ENCODE results near the gene GLDC.

The GLDC gene

GRCh38 chr9:6562871-6563430 is 82.6 kb downstream of the GLDC start:
- H3K27ac ChIP-seq: no peak overlapping the region

GRCh38 chr9:6562201-6562600 is 83.3 kb downstream of the GLDC start:
- no peak overlapping the region for H3K4me3 ChIP-seq
- H3K27ac ChIP-seq: no peak overlapping the region
- TF ChIP-seq FOXP2 (optimal IDR thresholded peaks at IDR 0.05; ENCODE audit: control extremely low read depth, extremely low read length, insufficient read depth) (no peak), EZH2 (IDR thresholded peaks at IDR 0.05) (no peak), POLR2AphosphoS5 (IDR thresholded peaks at IDR 0.05; ENCODE audit: borderline replicate concordance, low read depth, low read length) (no peak)
- no peak overlapping the region for H3K9ac ChIP-seq (ENCODE audit: insufficient read length)
- DNase-seq (ENCODE audit: low read depth, low spot score): no peak
- H3K9me3 ChIP-seq (ENCODE audit: low read depth, low read length): no peaks in the 10 kb centered on the region
- H3K36me3 ChIP-seq (ENCODE audit: insufficient read depth, low read length): no peaks in the 10 kb centered on the region

More at GRCh38 chr9:6562871-6563430, 82.6 kb downstream of the GLDC start:
- H3K4me3 ChIP-seq: no peak overlapping the region
- no peak overlapping the region for H3K9ac ChIP-seq (ENCODE audit: insufficient read length)
- H3K36me3 ChIP-seq (ENCODE audit: insufficient read depth, low read length): no peaks in the 10 kb centered on the region
- no peak for DNase-seq (ENCODE audit: low read depth, low spot score)
- no peaks in the 10 kb centered on the region for H3K9me3 ChIP-seq (ENCODE audit: low read depth, low read length)
- TF ChIP-seq POLR2AphosphoS5 (IDR thresholded peaks at IDR 0.05; ENCODE audit: borderline replicate concordance, low read depth, low read length): no peak
- TF ChIP-seq FOXP2 (optimal IDR thresholded peaks at IDR 0.05; ENCODE audit: control extremely low read depth, extremely low read length, insufficient read depth): no peak
- no peak for TF ChIP-seq EZH2 (IDR thresholded peaks at IDR 0.05)

GRCh38 chr9:6557883-6558616 is 87.5 kb downstream of the GLDC start:
- Histone ChIP-seq H3K9me3 (ENCODE audit: low read depth, low read length) (no peaks in the 10 kb centered on the region), H3K36me3 (ENCODE audit: insufficient read depth, low read length) (no peaks in the 10 kb centered on the region), H3K27ac (no peak overlapping the region), H3K4me3 (no peak overlapping the region), H3K9ac (ENCODE audit: insufficient read length) (no peak overlapping the region)
- no peak for DNase-seq (ENCODE audit: low read depth, low spot score)
- TF ChIP-seq FOXP2 (optimal IDR thresholded peaks at IDR 0.05; ENCODE audit: control extremely low read depth, extremely low read length, insufficient read depth): no peak
- no peak for TF ChIP-seq EZH2 (IDR thresholded peaks at IDR 0.05)
- TF ChIP-seq POLR2AphosphoS5 (IDR thresholded peaks at IDR 0.05; ENCODE audit: borderline replicate concordance, low read depth, low read length): no peak

- Histone ChIP-seq H3K27ac (no peak overlapping the region), H3K9me3 (ENCODE audit: low read depth, low read length) (no peaks in the 10 kb centered on the region), H3K4me3 (no peak overlapping the region), H3K36me3 (ENCODE audit: insufficient read depth, low read length) (no peaks in the 10 kb centered on the region), H3K9ac (ENCODE audit: insufficient read length) (no peak overlapping the region)
- no peak for DNase-seq (ENCODE audit: low read depth, low spot score)
- no peak for TF ChIP-seq POLR2AphosphoS5 (IDR thresholded peaks at IDR 0.05; ENCODE audit: borderline replicate concordance, low read depth, low read length)
- no peak for TF ChIP-seq EZH2 (IDR thresholded peaks at IDR 0.05)
- no peak for TF ChIP-seq FOXP2 (optimal IDR thresholded peaks at IDR 0.05; ENCODE audit: control extremely low read depth, extremely low read length, insufficient read depth)
Observed at GRCh38 chr9:6553866-6554265, 91.7 kb downstream of the GLDC start.

- no peak overlapping the region for H3K9ac ChIP-seq (ENCODE audit: insufficient read length)
Observed at GRCh38 chr9:6552498-6553121, 92.9 kb downstream of the GLDC start.

GRCh38 chr9:6552033-6552432 is 93.5 kb downstream of the GLDC start:
- Histone ChIP-seq H3K4me3 (no peak overlapping the region), H3K9ac (ENCODE audit: insufficient read length) (no peak overlapping the region), H3K27ac (no peak overlapping the region), H3K9me3 (ENCODE audit: low read depth, low read length) (no peaks in the 10 kb centered on the region), H3K36me3 (ENCODE audit: insufficient read depth, low read length) (no peaks in the 10 kb centered on the region)
- no peak for DNase-seq (ENCODE audit: low read depth, low spot score)
- TF ChIP-seq FOXP2 (optimal IDR thresholded peaks at IDR 0.05; ENCODE audit: control extremely low read depth, extremely low read length, insufficient read depth) (no peak), POLR2AphosphoS5 (IDR thresholded peaks at IDR 0.05; ENCODE audit: borderline replicate concordance, low read depth, low read length) (no peak), EZH2 (IDR thresholded peaks at IDR 0.05) (no peak)

More at GRCh38 chr9:6552498-6553121, 92.9 kb downstream of the GLDC start:
- no peak for DNase-seq (ENCODE audit: low read depth, low spot score)
- Histone ChIP-seq H3K27ac (no peak overlapping the region), H3K4me3 (no peak overlapping the region), H3K9me3 (ENCODE audit: low read depth, low read length) (no peaks in the 10 kb centered on the region), H3K36me3 (ENCODE audit: insufficient read depth, low read length) (no peaks in the 10 kb centered on the region)
- TF ChIP-seq FOXP2 (optimal IDR thresholded peaks at IDR 0.05; ENCODE audit: control extremely low read depth, extremely low read length, insufficient read depth) (no peak), POLR2AphosphoS5 (IDR thresholded peaks at IDR 0.05; ENCODE audit: borderline replicate concordance, low read depth, low read length) (no peak), EZH2 (IDR thresholded peaks at IDR 0.05) (no peak)

- Histone ChIP-seq H3K27ac (no peak overlapping the region), H3K36me3 (ENCODE audit: insufficient read depth, low read length) (no peaks in the 10 kb centered on the region), H3K9me3 (ENCODE audit: low read depth, low read length) (no peaks in the 10 kb centered on the region), H3K4me3 (no peak overlapping the region), H3K9ac (ENCODE audit: insufficient read length) (no peak overlapping the region)
- no peak for TF ChIP-seq POLR2AphosphoS5 (IDR thresholded peaks at IDR 0.05; ENCODE audit: borderline replicate concordance, low read depth, low read length)
- TF ChIP-seq FOXP2 (optimal IDR thresholded peaks at IDR 0.05; ENCODE audit: control extremely low read depth, extremely low read length, insufficient read depth): no peak
- TF ChIP-seq EZH2 (IDR thresholded peaks at IDR 0.05): no peak
- DNase-seq (ENCODE audit: low read depth, low spot score): no peak
Observed at GRCh38 chr9:6551136-6551535, 94.4 kb downstream of the GLDC start.

- Histone ChIP-seq H3K27ac (no peak overlapping the region), H3K9me3 (ENCODE audit: low read depth, low read length) (no peaks in the 10 kb centered on the region), H3K36me3 (ENCODE audit: insufficient read depth, low read length) (no peaks in the 10 kb centered on the region), H3K4me3 (no peak overlapping the region), H3K9ac (ENCODE audit: insufficient read length) (no peak overlapping the region)
- TF ChIP-seq EZH2 (IDR thresholded peaks at IDR 0.05): no peak
- TF ChIP-seq POLR2AphosphoS5 (IDR thresholded peaks at IDR 0.05; ENCODE audit: borderline replicate concordance, low read depth, low read length): no peak
- no peak for TF ChIP-seq FOXP2 (optimal IDR thresholded peaks at IDR 0.05; ENCODE audit: control extremely low read depth, extremely low read length, insufficient read depth)
- no peak for DNase-seq (ENCODE audit: low read depth, low spot score)
Observed at GRCh38 chr9:6549106-6549800, 96.3 kb downstream of the GLDC start.
